GM06990 (cell line): Measurements from ENCODE around the gene DLAT.

ENCODE experiments used
- DNase-seq: peaks from one replicate; pipeline ENCODE4 v3.0.0-alpha.2; 2011; ENCODE audit not compliant: insufficient read length; ENCODE audit errors: extremely low read depth
- H3K27me3 ChIP-seq: replicated peaks from 2 replicates; pipeline ENCODE4 v1.6.0; 2011; ENCODE audit warnings: low read length; ENCODE audit not compliant: control insufficient read depth, insufficient read depth
- H3K36me3 ChIP-seq: 2 replicates; pipeline ENCODE4 v1.5.1; 2011; ENCODE audit warnings: low read length; ENCODE audit not compliant: control insufficient read depth, insufficient read depth
- H3K4me3 ChIP-seq: replicated peaks from 2 replicates; pipeline ENCODE4 v1.5.1; 2011; ENCODE audit warnings: low read depth, mild to moderate bottlenecking, control low read depth, low read length
- CTCF ChIP-seq: IDR thresholded peaks from 2 replicates; pipeline ENCODE4 v1.5.1; 2011; ENCODE audit warnings: low read length, control low read depth, mild to moderate bottlenecking, inconsistent platforms; ENCODE audit not compliant: insufficient read depth, poor library complexity, severe bottlenecking

The DLAT gene

GRCh38 chr11:112096194-112096593 lies 71.0 kb downstream of the DLAT start:
- no peak for TF ChIP-seq CTCF
- Histone ChIP-seq H3K4me3 (no peak overlapping the region), H3K36me3 (peaks cover 3% of the 10 kb centered on the region), H3K27me3 (no peaks in the 10 kb centered on the region)
- DNase-seq = no peak

- Histone ChIP-seq H3K27me3 (no peaks in the 10 kb centered on the region), H3K4me3 (no peak overlapping the region), H3K36me3 (no peaks in the 10 kb centered on the region; the same call in none of the 2 replicates)
- no peak for DNase-seq
- no peak for TF ChIP-seq CTCF
Measured at GRCh38 chr11:112097734-112098528, 72.7 kb downstream of the DLAT start.

DNA sequence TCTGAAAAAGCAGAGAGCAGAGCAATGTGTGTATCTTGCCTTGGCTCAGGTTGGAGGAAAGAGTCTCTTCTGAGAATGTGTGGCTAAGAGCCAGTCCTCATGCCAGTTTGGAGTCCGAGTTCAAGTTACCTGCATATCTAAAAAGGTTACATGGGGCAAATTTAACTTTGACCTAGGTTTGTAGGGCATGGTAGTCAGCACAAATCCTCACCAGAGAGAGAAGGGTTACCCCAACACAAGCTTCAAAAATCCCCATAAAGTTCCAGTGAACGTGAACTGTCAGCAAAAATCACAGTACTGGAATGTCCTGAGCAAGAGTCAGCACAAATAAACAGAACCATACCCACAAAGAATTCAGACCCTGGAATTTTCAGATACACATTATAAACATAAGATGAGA lies 75.3 kb downstream of the DLAT start:
- no peak for DNase-seq
- no peaks in the 10 kb centered on the region; the same call in none of the 2 replicates for H3K36me3 ChIP-seq
- H3K4me3 ChIP-seq = no peak overlapping the region
- TF ChIP-seq CTCF = no peak
- H3K27me3 ChIP-seq = no peaks in the 10 kb centered on the region

DNA sequence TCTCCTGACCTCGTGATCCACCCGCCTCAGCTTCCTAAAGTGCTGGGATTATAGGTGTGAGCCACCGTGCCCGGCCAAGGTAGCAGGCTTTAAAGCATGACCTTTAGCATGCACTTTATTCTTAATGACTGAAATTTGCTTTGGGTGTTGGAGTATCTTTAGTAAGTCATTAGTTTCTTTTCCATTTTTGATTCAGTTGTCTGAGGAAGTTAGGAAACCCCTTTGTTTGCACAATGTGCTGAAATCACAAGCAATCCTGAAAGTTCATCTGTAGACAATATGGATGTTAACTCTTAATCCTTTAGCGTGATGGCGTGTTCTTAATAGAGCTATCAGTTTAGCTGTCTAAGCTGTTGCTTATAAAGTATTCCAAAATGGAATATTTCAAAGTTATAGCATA lies 78.2 kb downstream of the DLAT start:
- no peak for DNase-seq
- Histone ChIP-seq H3K36me3 (no peaks in the 10 kb centered on the region), H3K27me3 (no peaks in the 10 kb centered on the region), H3K4me3 (no peak overlapping the region)
- no peak for TF ChIP-seq CTCF

DNA sequence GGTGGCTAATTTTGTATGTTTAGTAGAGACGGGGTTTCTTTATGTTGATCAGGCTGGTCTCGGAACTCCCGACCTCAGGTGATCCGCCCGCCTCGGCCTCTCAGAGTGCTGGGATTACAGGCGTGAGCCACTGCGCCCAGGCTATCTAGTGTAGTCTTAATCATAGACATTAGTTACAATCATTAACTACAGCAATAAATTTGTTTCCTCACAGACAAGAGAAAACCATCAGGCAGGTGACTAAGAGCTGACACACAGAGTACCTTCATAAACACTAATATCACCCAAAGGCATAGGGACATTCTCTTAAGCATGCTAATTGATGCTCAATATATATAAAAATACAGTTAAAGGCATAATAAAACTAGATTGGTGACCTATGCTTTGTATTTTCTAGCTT lies 80.9 kb downstream of the DLAT start:
- TF ChIP-seq CTCF = no peak

More for the DNA sequence above, 80.9 kb downstream of the DLAT start:
- Histone ChIP-seq H3K4me3 (no peak overlapping the region), H3K27me3 (no peaks in the 10 kb centered on the region), H3K36me3 (no peaks in the 10 kb centered on the region)
- no peak for DNase-seq
